Activated naive CD4-positive, alpha-beta T cell treated with anti-CD3 and anti-CD28 coated beads, Interleukin-2, amount 50 U/mL, for 24 hours (primary cell): Measurements from ENCODE around the gene ARHGAP22.

Source experiments
- H3K27ac Mint-ChIP-seq: one replicate; pipeline ENCODE4 v1.8.0; 2021; ENCODE audit warnings: mild to moderate bottlenecking, mixed read lengths
- H3K27me3 Mint-ChIP-seq: one replicate; pipeline ENCODE4 v1.8.0; 2021; ENCODE audit warnings: mixed read lengths
- H3K36me3 Mint-ChIP-seq: one replicate; pipeline ENCODE4 v1.8.0; 2021; ENCODE audit warnings: mixed read lengths
- H3K4me1 Mint-ChIP-seq: one replicate; pipeline ENCODE4 v1.8.0; 2021; ENCODE audit warnings: mixed read lengths
- H3K4me3 Mint-ChIP-seq: one replicate; pipeline ENCODE4 v1.8.0; 2021; ENCODE audit warnings: mild to moderate bottlenecking, mixed read lengths
- H3K9me3 Mint-ChIP-seq: one replicate; pipeline ENCODE4 v1.8.0; 2021; ENCODE audit warnings: mixed read lengths

ARHGAP22 gene

DNA sequence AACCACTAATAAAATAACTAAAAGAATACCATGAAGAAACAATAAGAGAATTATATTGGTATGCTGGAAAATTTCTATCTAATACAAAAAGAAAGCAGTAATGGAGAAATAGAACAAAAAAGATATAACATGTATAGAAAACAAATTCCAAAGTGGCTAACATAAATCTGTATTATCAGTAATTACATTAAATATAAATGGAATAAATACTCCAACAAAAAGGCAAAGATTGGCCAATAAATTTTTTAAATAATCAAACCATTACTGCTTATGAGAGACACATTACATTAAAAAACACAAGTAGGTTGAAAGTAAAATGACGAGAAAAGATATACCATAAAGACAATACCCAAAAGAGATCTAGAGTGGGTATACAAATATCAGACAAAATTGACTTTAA, 90.0 kb downstream of the ARHGAP22 start:
- peaks cover 5% of the 10 kb centered on the region for H3K27me3 Mint-ChIP-seq
- H3K4me1 Mint-ChIP-seq: no peaks in the 10 kb centered on the region
- peaks cover 17% of the 10 kb centered on the region for H3K9me3 Mint-ChIP-seq
- H3K4me3 Mint-ChIP-seq: no peak overlapping the region
- H3K27ac Mint-ChIP-seq: no peak overlapping the region
- H3K36me3 Mint-ChIP-seq: peaks cover 6% of the 10 kb centered on the region

DNA sequence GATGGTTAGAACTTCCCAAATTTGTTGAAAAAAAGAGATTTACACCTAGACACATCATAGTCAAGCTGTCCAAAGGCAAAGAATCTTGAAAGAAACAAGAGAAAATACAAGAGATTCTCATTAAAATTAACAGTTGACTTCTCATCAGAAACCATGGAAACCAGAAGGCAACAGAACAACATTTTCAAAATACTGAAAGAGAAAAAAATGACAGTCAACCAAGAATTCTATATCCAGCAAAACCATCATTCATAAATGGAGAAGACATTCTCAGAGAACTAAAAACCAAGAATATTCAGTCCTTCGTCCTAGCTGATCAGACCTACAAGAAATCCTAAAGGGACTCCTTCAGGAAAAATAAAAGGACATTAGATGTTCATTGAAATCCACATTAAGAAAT, 90.6 kb downstream of the ARHGAP22 start:
- H3K27me3 Mint-ChIP-seq: peaks cover 5% of the 10 kb centered on the region
- H3K27ac Mint-ChIP-seq: no peak overlapping the region
- H3K9me3 Mint-ChIP-seq: peaks cover 17% of the 10 kb centered on the region
- H3K4me1 Mint-ChIP-seq: no peaks in the 10 kb centered on the region
- no peak overlapping the region for H3K4me3 Mint-ChIP-seq
- H3K36me3 Mint-ChIP-seq: peaks cover 6% of the 10 kb centered on the region

DNA sequence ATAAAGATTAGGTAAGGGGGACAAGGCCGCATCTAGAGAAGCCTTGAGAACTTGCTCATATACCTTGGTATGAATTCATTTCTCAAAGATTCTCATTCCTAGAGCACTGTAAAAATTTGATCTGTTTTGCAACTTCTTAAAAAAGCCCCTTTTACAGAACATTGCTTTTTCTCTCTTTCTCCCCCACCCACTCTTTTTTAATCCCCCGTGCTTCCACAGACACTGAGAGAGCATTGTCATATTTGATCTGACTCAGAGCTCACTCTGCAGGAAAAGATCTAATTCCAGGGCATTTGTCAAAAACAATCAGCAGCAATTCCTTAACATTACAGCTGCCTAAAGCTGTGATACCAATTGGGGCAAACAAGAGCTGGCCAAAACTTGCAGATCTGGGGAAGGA, 92.0 kb downstream of the ARHGAP22 start:
- no peak overlapping the region for H3K4me3 Mint-ChIP-seq
- peaks cover 17% of the 10 kb centered on the region for H3K9me3 Mint-ChIP-seq
- peaks cover 6% of the 10 kb centered on the region for H3K36me3 Mint-ChIP-seq
- H3K27me3 Mint-ChIP-seq: peaks cover 3% of the 10 kb centered on the region
- H3K4me1 Mint-ChIP-seq: no peaks in the 10 kb centered on the region
- no peak overlapping the region for H3K27ac Mint-ChIP-seq

DNA sequence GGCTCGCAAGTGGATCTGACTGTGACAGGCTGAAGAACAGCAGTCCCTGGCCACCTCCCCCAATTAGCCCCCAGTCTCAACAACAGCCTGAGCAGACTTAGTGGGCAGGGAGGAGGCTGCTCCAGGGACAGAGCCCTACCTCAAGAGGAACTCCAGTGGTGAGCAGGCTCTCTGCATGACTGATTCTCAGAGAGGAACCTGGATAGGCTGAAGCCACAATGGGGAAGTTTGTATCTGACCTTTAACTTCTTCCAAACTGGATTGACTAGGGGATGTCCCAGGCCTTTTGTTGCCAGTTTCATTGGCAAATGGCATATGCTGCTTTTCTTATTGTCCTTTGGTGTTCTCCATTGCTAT, 93.0 kb downstream of the ARHGAP22 start:
- no peaks in the 10 kb centered on the region for H3K4me1 Mint-ChIP-seq
- H3K9me3 Mint-ChIP-seq: peaks cover 17% of the 10 kb centered on the region
- H3K27ac Mint-ChIP-seq: no peak overlapping the region
- peaks cover 3% of the 10 kb centered on the region for H3K27me3 Mint-ChIP-seq
- peaks cover 6% of the 10 kb centered on the region for H3K36me3 Mint-ChIP-seq
- H3K4me3 Mint-ChIP-seq: no peak overlapping the region

DNA sequence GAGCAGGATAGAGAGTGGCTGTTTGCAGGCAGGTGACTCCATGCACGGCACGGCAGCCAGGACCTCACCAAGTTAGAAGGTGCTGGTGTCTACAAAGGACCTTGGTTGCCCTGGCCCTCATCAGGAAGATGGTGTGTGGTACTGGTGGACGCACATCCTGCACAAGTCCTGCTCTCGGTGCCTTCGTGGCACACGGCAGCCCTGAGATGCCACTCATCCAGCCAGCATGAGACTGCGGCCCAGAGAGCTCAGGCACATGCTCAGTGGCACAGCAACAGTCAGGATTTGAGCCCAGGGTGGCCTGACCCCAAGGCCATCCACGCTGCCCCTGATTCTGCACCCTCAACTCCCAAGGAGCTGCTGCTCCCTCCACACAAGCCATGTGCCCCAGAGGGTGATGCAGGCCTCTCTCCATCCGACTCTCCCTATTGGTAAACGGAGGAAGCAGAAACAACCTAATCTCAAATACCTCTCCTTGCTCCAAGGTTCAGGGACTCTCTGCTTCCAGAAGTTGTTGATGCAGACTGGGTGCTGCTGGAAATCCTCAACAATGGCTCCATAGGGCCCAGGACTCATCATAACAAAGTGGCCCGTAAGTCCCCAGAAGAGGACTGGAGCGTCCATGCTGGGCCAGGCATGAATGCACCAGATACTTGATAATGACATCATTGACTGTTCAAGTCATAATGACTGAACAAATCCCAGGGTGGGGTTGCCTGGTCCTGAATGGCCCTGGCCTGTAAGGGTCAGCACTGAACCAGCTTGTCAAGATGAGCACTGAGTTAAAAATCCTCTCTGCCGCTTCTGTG, 93.6 kb downstream of the ARHGAP22 start:
- H3K4me3 Mint-ChIP-seq: no peak overlapping the region
- H3K4me1 Mint-ChIP-seq: no peaks in the 10 kb centered on the region
- peaks cover 6% of the 10 kb centered on the region for H3K36me3 Mint-ChIP-seq
- H3K27ac Mint-ChIP-seq: no peak overlapping the region
- peaks cover 17% of the 10 kb centered on the region for H3K9me3 Mint-ChIP-seq
- peaks cover 3% of the 10 kb centered on the region for H3K27me3 Mint-ChIP-seq

DNA sequence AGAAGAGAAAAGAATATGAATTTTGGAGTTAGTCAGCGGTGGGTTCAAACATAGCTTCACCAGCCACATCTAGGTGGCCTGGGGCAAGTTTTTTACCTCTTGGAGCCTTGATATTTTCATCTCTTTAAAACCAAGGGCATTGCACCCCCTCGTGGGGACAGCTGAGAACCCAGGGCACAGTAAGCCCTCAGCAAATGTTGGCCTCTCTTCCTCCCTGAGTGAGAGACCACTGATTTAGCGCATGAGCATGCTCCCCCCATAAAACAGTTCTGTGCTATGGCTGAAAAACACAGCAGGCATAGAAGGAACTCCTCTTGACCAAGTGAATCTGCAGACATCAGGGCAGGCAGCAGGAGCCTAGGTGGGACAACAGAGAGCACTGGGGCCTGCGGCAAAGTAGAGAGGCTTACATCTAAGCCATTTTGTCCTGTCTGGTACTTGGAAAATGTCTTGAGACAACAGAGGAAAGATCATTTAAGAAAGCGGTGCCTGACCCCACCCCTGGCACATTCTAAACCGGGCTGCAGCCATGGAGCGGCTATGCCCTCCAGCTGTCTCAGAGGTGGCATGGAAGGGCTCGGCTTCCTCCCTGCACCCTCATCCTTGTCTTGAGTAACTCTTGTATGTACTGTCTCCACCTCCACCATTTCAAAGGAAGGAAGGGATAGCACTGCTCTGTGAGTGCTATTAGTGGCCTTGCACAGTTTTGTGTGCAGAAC, 94.7 kb downstream of the ARHGAP22 start:
- Mint-ChIP-seq H3K27ac (no peak overlapping the region), H3K36me3 (peaks cover 3% of the 10 kb centered on the region), H3K4me3 (no peak overlapping the region), H3K9me3 (peaks cover 13% of the 10 kb centered on the region), H3K27me3 (peaks cover 2% of the 10 kb centered on the region), H3K4me1 (no peaks in the 10 kb centered on the region)

DNA sequence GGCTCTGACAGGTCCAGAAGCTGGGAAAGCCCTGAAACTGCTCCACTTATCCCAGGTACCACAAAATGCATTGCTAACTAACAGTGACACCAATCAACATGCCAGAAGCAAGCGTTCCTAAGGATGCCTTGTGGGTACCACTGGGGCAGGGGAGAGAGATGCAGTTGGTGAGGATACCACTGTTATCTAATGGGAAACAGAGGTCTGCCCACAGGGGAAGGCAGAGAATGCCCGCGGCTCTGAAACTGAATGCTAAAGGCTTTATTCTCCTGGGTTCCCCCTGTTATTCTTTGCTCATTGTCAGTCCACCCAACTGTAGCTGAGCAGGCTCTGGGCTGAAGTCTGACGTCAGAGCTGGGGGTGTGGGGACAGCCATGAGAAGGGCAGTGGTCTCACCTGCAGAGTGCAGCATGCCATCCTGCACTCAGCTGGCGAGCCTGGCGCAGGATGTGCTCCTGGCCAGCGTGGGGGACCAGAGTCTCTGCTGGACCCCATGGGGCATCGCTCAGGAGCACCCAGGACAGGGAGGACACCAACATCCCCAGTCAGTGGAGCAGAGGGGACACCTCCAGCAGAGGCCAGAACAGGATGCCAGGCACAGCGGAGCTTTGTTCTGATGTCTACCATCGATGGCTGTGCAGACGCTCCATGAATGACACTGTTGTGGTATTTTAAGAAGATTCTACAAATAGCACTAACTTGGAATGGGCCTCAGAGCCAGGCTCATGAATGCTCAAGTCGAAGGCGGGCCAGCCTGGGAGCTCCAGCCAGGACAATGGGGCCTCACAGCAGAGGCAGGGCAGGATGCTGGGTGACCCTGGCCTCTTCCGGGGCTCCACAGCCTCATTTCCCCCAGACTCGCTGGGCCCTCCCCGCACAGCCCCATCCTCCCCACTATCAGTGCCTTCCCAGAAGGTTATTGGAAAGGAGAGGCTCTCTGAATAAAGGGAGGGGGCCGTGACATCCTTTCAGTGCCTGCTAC, 95.8 kb downstream of the ARHGAP22 start:
- Mint-ChIP-seq H3K4me3 (no peak overlapping the region), H3K27ac (no peak overlapping the region), H3K27me3 (peaks cover 2% of the 10 kb centered on the region), H3K36me3 (peaks cover 2% of the 10 kb centered on the region), H3K4me1 (no peaks in the 10 kb centered on the region), H3K9me3 (peaks cover 8% of the 10 kb centered on the region)

DNA sequence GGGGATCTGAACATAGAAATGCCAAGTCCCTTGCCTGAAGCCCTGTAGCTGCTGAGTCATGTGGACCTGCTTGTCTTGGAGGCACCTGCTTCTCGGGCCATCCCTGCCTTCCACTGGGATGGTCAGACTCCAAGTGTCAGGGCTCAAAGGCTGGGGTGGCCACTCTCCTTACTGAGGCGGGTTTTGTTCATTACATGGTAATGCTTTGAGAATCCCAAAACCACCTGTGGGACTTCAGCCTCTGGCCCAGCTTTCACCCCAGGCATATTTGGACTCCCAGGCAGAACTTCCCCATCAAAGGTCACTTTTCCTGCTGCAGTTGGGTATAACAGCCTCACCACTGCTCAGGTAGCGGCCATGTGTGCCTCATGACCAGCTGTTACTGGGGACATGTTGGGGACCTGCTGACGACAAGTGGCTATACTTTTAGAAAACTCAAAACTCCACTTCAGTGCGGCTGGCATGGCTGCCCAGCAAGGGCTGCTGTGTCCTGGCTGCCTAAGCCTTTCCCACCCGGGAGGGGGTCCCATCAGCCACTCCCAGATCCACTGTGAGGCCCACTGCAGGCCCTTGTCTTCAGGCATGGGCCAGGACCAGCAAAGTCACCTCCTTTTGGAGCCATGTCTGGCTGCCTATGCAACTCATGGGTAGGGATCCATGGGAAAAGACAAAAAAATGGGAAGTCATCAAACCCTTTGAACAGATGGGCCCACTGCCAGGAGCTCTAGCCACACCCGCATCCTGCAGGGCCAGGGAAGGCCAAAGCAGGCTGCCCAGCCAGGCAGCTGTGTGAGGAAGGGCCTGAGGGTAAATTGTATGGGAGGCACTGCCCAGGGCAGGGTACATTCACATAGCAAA, 96.7 kb downstream of the ARHGAP22 start:
- Mint-ChIP-seq H3K36me3 (no peaks in the 10 kb centered on the region), H3K27ac (no peak overlapping the region), H3K27me3 (peaks cover 2% of the 10 kb centered on the region), H3K9me3 (no peaks in the 10 kb centered on the region), H3K4me1 (no peaks in the 10 kb centered on the region), H3K4me3 (no peak overlapping the region)

DNA sequence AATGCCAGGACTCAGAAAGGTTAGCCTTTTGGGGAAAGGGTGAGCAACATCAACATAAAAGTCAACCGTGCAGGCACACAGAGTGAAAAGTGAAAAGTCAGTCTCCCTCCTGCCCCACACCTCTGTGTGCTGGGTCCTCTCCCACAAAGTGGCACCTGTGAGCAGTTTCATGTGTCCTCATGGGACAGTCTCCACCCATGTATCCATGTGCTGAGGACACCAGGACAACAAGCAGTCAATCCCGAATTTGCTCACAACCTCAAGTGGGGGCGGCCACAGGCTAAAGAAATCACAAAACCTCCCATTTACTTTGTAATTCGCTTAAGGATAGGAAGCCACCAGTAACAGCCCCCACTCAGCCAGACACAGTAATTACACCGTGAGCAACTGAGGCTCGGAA, 97.4 kb downstream of the ARHGAP22 start:
- Mint-ChIP-seq H3K36me3 (no peaks in the 10 kb centered on the region), H3K4me1 (no peaks in the 10 kb centered on the region), H3K27me3 (peaks cover 2% of the 10 kb centered on the region), H3K4me3 (no peak overlapping the region), H3K9me3 (no peaks in the 10 kb centered on the region), H3K27ac (no peak overlapping the region)

DNA sequence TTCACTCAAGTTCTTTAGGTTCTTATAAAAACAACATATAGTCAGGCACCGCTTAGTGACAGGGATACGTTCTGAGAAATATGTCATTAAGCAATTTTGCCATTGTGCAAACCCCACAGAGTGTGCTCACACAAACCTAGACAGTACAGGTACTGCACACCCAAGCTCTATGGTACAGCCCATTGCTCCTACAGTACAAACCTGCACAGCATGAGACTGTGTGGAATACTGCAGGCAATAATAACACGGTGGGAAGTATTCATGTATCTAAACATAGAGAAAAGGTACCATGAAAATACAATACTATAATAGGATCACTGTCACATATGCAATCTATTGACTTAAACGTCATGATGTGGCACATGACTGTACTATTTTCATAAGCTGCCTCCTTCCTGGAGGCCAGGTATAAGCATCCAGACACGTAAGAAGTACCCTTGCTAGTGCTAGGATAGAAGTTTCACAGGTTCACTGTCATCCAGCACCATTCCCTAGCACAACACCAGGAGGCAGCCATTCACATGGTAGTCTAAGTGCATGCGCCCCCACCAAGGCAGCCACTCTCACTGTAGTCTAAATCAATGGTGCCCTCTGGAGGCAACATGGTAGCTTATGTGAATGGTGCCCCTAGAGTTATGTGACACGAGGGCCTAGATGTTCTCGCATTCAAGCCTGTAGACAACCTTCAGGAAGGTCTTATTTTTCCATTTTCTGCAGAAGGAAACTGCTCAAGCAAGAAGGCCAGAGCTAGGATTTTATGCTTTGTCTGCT, 98.5 kb downstream of the ARHGAP22 start:
- Mint-ChIP-seq H3K36me3 (no peaks in the 10 kb centered on the region), H3K4me1 (no peaks in the 10 kb centered on the region), H3K27ac (no peak overlapping the region), H3K9me3 (no peaks in the 10 kb centered on the region), H3K27me3 (peaks cover under 1% of the 10 kb centered on the region), H3K4me3 (no peak overlapping the region)

DNA sequence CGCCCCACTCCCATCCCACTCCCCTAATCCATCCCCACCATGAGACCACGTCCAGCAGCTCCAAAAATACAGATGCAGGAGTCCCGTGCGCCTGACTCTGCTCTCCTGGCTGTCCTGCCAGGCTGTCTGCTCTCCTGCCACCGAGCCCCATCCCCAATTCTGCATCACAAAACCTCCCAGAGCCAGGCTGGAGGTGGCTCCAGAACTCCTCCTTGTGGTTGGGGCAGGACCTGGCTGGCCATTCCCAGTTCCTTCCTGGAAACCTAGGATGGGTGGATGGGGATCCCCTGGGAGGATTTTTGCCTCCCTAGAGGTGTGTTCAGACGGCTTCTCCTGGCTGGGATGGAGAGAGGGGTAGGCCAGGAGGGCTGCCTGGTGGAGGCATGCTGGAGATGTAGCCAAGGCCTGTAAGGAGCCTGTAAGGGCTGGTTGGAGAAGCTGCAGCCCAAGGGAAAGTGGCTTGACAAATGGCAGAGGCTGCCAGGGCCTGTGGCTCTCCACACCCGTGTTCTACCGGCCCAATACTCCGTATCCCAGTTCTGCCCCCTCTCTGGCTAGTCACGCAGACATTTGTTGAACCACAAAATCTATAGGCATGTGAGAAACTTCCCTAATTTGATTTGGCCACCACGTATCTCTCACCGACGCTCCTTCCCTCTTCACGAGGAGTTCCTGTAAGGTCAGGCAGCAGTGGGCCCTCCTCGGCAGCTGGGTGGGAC, 99.3 kb downstream of the ARHGAP22 start:
- Mint-ChIP-seq H3K27ac (no peak overlapping the region), H3K9me3 (no peaks in the 10 kb centered on the region), H3K4me1 (no peaks in the 10 kb centered on the region), H3K4me3 (no peak overlapping the region), H3K27me3 (no peaks in the 10 kb centered on the region), H3K36me3 (no peaks in the 10 kb centered on the region)

DNA sequence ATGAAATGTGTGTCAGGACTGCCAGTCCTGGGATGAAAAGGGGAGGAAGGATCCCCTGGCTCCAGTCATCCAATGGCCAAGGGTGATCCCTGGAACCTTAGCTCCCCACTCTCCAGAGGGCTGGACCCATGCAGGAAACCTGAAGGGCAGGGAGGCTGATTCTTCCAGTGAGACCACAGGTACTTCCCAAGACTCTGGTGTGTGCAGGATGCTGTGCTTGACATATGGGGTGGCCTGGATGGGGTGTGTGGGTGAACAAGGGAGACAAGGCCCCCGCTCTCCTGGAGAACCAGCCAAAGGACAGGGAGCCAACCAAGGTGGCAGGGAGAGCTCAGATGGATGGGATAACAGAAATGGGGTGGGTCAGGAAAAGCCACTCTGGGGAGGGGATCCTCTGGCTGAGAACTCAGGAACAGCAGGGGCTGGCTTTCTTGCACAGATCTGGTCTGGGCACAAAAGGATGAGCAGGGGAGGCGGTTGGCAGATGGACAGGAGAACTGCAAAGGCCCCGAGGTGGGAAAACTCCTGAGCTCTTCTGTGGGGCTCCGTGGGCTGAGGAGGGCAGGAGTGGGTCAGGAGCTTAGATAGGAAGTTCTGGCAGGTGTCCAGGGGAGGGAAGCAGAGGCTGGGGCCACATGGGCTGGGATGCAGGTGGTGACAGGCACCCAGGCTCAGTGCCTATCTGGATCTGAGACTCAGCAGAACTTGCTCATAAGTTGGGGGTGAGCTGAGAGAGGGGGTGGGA, 100.6 kb downstream of the ARHGAP22 start:
- no peak overlapping the region for H3K27ac Mint-ChIP-seq
- no peaks in the 10 kb centered on the region for H3K27me3 Mint-ChIP-seq
- no peaks in the 10 kb centered on the region for H3K36me3 Mint-ChIP-seq
- H3K4me3 Mint-ChIP-seq: no peak overlapping the region
- H3K4me1 Mint-ChIP-seq: no peaks in the 10 kb centered on the region
- no peaks in the 10 kb centered on the region for H3K9me3 Mint-ChIP-seq

DNA sequence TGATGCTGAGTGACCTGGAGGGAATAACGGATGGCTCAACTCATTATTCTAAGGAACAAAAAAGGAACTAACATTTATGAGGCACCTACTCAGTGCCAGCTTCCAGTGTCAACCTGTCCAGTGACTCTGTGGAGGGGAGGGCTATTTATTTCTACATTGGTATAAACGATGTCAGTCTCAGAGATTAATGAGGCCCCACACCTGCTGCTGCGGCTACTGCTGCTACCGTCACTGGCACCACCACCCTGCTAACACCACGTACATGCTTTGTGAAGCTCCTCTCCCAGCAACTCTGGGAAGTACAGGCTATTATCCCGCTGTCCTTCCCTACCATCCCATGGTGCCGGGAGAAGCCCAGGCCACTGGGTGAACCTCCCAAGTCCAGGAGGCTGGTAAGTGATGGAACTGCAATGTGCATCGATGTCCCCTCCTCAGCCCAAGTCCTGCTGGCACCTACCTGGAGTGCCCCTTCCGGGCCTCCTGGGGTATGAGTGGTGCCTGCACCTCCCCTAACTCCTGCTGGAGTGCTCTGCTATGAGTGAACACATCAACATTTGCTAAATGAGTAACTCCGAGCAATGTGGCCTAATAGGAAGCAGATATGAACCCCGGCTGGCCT, 101.5 kb downstream of the ARHGAP22 start:
- Mint-ChIP-seq H3K4me3 (no peak overlapping the region), H3K36me3 (no peaks in the 10 kb centered on the region), H3K4me1 (no peaks in the 10 kb centered on the region), H3K27ac (no peak overlapping the region), H3K9me3 (no peaks in the 10 kb centered on the region), H3K27me3 (no peaks in the 10 kb centered on the region)
